GM12864 (cell line): ENCODE results near the gene PHF23.

Source experiments
- DNase-seq: peaks from one replicate; pipeline ENCODE4 v3.0.0-alpha.2; 2011; ENCODE audit warnings: low read depth
- H3K4me3 ChIP-seq: 2 replicates; pipeline ENCODE4 v1.5.1; 2011; ENCODE audit warnings: mild to moderate bottlenecking, low read depth, low read length, control low read depth
- CTCF ChIP-seq: IDR thresholded peaks from 2 replicates; pipeline ENCODE4 v1.5.1; 2011; ENCODE audit warnings: low read depth, mild to moderate bottlenecking, moderate library complexity, low read length, control low read depth, inconsistent platforms; ENCODE audit errors: missing control alignments

Gene PHF23

GRCh38 chr17:7239091-7240027 lies at the start of gene PHF23:
Gene PHF23 (minus strand): TSS chr17:7239457. CDS start chr17:7239279, 178 bp downstream.
- DNase-seq: peak; percentile 98
- H3K4me3 ChIP-seq: peak within 1 kb of the TSS; percentile 95
- TF ChIP-seq CTCF: no peak

GRCh38 chr17:7285679-7286078 lies 46.4 kb upstream of the PHF23 start:
- no peak for TF ChIP-seq CTCF
- DNase-seq: no peak
- H3K4me3 ChIP-seq: no peak overlapping the region

GRCh38 chr17:7284911-7285310 lies 45.7 kb upstream of the PHF23 start:
- no peak for TF ChIP-seq CTCF
- H3K4me3 ChIP-seq: no peak overlapping the region
- no peak for DNase-seq

GRCh38 chr17:7283471-7284216 lies 44.4 kb upstream of the PHF23 start:
- no peak overlapping the region for H3K4me3 ChIP-seq
- TF ChIP-seq CTCF: no peak
- no peak for DNase-seq

- TF ChIP-seq CTCF: peak; percentile 21
- no peak overlapping the region for H3K4me3 ChIP-seq
- no peak for DNase-seq
These were observed 43.6 kb upstream of the PHF23 start for GRCh38 chr17:7282752-7283321.

- no peak for DNase-seq
- peak overlapping the region; percentile 57; the same call in 1 of the 2 replicates for H3K4me3 ChIP-seq
- no peak for TF ChIP-seq CTCF
These were observed 42.9 kb upstream of the PHF23 start for GRCh38 chr17:7281953-7282751.
